GM19239 (cell line): ENCODE measurements around the gene PUM1.
"Not testable (repeated sequence)": the region's sequence is repeated elsewhere in the genome, so short reads cannot be mapped to it uniquely, and the experiment has no call there.

Experiments
- DNase-seq: peaks from one replicate; pipeline ENCODE4 v3.0.0; 2011; ENCODE audit warnings: low spot score; ENCODE audit not compliant: insufficient read length
- FAIRE-seq: peaks from 2 replicates; lab custom pipeline; 2011; peaks lifted over from hg19 to GRCh38; lab: Jason Lieb, UNC

PUM1 gene

GRCh38 chr1:31065310-31066217, at the start of gene PUM1:
Gene PUM1 (minus strand): TSS chr1:31065717. CDS start chr1:31059566, 6,151 bp downstream.
- DNase-seq (peak; percentile 93), FAIRE-seq (peak; percentile 99)

- FAIRE-seq, result no peak
- DNase-seq, result no peak
Measured at GRCh38 chr1:31112266-31112935, 46.9 kb upstream of the PUM1 start.

GRCh38 chr1:31111290-31111951, 45.9 kb upstream of the PUM1 start:
- DNase-seq (no peak), FAIRE-seq (no peak)

- no peak for DNase-seq
- no peak for FAIRE-seq
Measured at GRCh38 chr1:31110846-31111245, 45.3 kb upstream of the PUM1 start.

GRCh38 chr1:31108861-31109260, 43.3 kb upstream of the PUM1 start:
- FAIRE-seq (no peak), DNase-seq (no peak)

- DNase-seq, result no peak
- no peak for FAIRE-seq
Measured at GRCh38 chr1:31105646-31106045, 40.1 kb upstream of the PUM1 start.

GRCh38 chr1:31102501-31102950, 37.0 kb upstream of the PUM1 start:
- DNase-seq (no peak), FAIRE-seq (no peak)

- DNase-seq, result no peak
- no peak for FAIRE-seq
Measured at GRCh38 chr1:31101147-31101502, 35.6 kb upstream of the PUM1 start.

- FAIRE-seq (no peak), DNase-seq (no peak)
Measured at GRCh38 chr1:31099293-31100032, 33.9 kb upstream of the PUM1 start.

- DNase-seq, result no peak
Measured at GRCh38 chr1:31095985-31096384, 30.5 kb upstream of the PUM1 start.

GRCh38 chr1:31095298-31095981, 29.9 kb upstream of the PUM1 start:
- FAIRE-seq, result no peak
- no peak for DNase-seq

More at GRCh38 chr1:31095985-31096384, 30.5 kb upstream of the PUM1 start:
- FAIRE-seq, result no peak

GRCh38 chr1:31088081-31088480, 22.6 kb upstream of the PUM1 start:
- not testable (repeated sequence) for FAIRE-seq, DNase-seq

- no peak for DNase-seq
- FAIRE-seq, result no peak
Measured at GRCh38 chr1:31084782-31085569, 19.5 kb upstream of the PUM1 start.

GRCh38 chr1:31082385-31082784, 16.9 kb upstream of the PUM1 start:
- no peak for DNase-seq
- FAIRE-seq, result no peak

GRCh38 chr1:31073044-31073443, 7.5 kb upstream of the PUM1 start:
- DNase-seq (no peak), FAIRE-seq (no peak)

- no peak for DNase-seq
- no peak for FAIRE-seq
Measured at GRCh38 chr1:31072304-31072746, 6.8 kb upstream of the PUM1 start.

GRCh38 chr1:31069392-31069791, 3.9 kb upstream of the PUM1 start:
- no peak for DNase-seq
- no peak for FAIRE-seq

GRCh38 chr1:31064718-31065309, 703 bp downstream of the PUM1 start:
- FAIRE-seq (peak; percentile 87), DNase-seq (no peak)
